HG03460 (cell line): ENCODE measurements around the gene IFNAR2.

Experiments used
- ATAC-seq: cut with Tn5 transposase; IDR thresholded peaks from one replicate; pipeline ENCODE4 v1.9.1; 2021; ENCODE audit not compliant: unreplicated experiment

Gene IFNAR2

GRCh38 chr21:33229784-33230544 lies at the start of gene IFNAR2:
Gene IFNAR2, plus strand, starts transcription at chr21:33229938. Its CDS starts 11,985 bp downstream, at chr21:33241923.
- ATAC-seq = peak; percentile 61

- ATAC-seq = no peak
Measured at GRCh38 chr21:33185852-33186251, 43.9 kb upstream of the IFNAR2 start.

- ATAC-seq = no peak
Measured at GRCh38 chr21:33187276-33187675, 42.5 kb upstream of the IFNAR2 start.

- no peak for ATAC-seq
Measured at GRCh38 chr21:33189237-33189636, 40.5 kb upstream of the IFNAR2 start.

DNA sequence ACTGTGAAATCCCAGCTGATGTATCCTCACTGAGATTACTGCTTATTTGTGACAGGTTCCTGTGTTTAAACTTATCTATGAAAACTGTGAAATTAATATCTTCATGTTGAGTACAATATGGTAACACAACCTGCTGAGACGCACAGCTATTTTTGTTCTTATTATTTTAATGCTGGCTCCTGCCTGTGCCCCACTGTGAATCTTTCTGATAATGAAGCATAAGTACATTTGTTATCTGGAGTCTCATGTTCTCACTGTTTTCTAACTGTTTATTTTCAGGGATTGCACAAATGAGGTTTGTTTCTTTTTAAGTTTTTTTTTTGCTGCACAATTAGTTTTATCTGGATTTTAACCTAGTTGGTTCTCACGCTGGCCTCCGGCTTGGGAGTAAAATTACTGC lies 39.9 kb upstream of the IFNAR2 start:
- ATAC-seq = no peak

- no peak for ATAC-seq
Measured at GRCh38 chr21:33196941-33197374, 32.8 kb upstream of the IFNAR2 start.

- ATAC-seq = no peak
Measured at GRCh38 chr21:33197496-33197895, 32.2 kb upstream of the IFNAR2 start.

- ATAC-seq = no peak
Measured at GRCh38 chr21:33198346-33199099, 31.2 kb upstream of the IFNAR2 start.

DNA sequence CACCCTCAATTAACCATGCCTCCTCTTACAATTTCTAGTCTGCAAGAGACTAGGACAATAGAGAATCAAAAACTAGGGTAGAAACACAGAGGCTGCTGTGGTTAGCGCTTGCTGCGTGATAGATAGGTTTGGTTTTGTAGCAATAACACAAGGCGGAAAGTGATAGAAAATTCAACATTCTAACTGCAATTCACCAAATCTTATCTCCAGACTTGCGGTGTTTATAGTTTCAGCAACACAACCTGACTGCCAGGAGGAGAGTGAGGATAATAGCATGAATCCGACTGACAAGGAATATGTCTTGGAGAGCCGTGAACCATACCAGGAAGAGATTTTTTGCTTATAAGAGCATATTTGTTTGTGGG lies 30.7 kb upstream of the IFNAR2 start:
- no peak for ATAC-seq

DNA sequence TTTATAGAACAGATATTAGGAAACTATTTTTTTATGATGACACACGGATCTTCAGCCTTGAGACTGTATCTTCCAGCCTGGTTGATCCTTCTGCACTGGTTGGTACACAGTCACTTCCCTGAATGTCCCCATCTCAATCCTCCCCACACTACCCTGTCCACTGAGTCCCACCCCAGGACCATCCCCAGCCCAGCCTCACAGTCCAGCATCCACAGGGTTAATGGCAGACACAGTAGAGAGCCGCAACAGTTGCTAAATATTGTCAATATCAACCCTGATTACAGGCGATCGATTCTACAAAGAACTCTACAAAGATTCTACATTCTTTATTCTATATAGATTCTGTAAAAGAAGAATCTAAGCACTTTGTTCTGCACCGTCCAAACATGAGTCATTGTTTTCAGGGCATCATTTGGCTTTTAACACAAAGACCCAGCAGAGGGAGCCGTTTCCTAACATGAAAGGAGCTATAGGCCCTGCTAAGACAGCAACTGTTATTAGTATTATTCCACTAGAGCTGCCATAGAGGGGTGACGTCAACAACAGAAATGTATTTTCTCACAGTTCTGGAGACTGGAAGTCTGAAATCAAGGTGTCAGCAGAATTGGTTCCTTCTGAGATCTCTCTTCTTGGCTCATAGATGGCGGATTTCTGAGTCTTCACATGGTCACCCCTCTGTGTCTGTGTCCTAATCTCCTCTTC lies 30.1 kb upstream of the IFNAR2 start:
- ATAC-seq = peak; percentile 84

GRCh38 chr21:33201956-33202355 lies 27.8 kb upstream of the IFNAR2 start:
- no peak for ATAC-seq

GRCh38 chr21:33202464-33203363 lies 27.0 kb upstream of the IFNAR2 start:
- no peak for ATAC-seq

GRCh38 chr21:33203371-33203724 lies 26.4 kb upstream of the IFNAR2 start:
- no peak for ATAC-seq

- ATAC-seq = no peak
Measured at GRCh38 chr21:33205476-33205875, 24.3 kb upstream of the IFNAR2 start.

DNA sequence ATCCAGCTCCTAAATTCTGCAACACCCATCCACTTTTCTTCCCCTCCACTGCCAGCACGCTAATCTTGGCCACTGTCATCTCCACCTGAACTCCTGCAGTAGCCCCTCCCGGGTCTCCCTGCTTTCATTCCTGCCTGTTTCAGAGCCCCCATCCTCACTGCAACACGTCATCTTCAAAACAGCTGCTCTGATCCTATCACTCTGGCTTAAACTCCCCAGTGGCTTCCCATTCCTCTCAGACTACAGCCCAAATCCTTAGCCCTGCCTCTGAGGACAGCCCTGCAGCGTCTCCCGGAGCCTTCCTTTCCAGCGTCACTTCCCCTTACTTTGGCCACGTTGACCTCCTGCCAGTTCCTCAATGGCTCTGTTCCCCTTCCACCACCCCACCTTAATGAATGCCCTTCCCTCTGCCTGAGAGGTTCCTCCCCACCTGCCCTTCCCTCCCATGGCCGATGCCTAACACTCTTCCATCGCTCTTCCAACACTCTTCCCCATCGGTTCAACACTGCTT lies 22.9 kb upstream of the IFNAR2 start:
- no peak for ATAC-seq

DNA sequence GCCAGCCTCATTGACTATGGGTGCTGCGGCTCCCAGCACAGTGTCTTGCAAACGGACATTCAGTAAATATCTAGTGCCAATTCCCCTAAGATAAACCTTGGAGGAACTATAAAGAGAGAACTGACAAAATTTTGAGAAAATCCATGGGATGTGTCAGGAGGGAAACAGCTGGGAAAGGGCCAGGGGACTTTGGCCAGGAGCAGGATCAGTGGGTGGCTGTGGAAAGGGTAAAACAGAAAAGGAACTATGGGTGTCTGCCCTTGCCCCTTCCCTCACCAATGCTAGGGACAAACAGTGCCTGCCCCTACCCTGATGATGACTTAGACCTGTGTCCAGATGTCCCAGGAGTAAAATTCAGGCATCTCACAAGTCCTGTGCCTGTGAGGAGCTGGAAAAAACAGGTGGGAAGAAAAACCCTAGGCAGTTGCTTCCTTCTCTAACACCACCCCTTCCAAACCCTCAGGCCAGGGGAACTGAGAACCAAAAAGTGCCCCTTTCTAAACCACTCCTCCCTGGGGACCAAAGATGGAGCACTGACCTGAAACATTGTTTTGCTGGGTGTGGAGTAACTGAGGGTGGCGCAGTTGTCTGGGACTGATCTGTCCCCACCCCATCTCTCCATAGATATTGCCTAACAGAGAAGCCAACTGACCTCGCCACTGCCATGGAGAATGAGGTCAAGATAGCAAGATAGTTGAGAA lies 22.1 kb upstream of the IFNAR2 start:
- ATAC-seq = no peak

DNA sequence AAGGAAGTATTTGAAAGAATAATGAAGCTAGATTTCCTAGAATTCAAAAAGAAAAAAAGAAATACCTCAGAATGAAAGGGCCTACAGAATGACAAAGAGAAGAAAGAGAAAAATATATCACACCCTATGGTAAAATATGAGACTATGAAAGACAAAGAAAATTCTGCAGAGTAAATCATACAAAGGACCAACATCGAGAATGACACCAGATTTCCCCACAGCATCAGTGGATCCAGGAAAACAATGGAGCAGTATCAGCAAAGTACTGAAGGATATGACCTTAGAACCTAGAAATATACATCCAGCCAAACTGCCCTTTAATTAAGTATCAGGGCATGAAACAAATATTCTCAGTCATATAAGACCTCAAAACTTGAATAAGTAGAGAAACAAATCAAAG lies 21.2 kb upstream of the IFNAR2 start:
- ATAC-seq = no peak

GRCh38 chr21:33211305-33211704 lies 18.4 kb upstream of the IFNAR2 start:
- no peak for ATAC-seq

- no peak for ATAC-seq
Measured at GRCh38 chr21:33211732-33212131, 18.0 kb upstream of the IFNAR2 start.
